PC-9 (cell line): ENCODE measurements around the gene GRB7.

Source experiments
- EZH2 ChIP-seq: fragments of 200-600 bp; sonication (generic); IDR thresholded peaks from 2 replicates; pipeline ENCODE4 v1.8.0; 2017; ENCODE audit warnings: antibody characterized with exemption, low read depth
- TF ChIP-seq, protein P1 (sequence below): fragments of 200-600 bp; sonication (generic); conservative IDR thresholded peaks from 2 replicates; pipeline ENCODE4 v1.6.1; 2017; ENCODE audit warnings: mixed run types, antibody characterized with exemption, mild to moderate bottlenecking, moderate library complexity

DNA sequence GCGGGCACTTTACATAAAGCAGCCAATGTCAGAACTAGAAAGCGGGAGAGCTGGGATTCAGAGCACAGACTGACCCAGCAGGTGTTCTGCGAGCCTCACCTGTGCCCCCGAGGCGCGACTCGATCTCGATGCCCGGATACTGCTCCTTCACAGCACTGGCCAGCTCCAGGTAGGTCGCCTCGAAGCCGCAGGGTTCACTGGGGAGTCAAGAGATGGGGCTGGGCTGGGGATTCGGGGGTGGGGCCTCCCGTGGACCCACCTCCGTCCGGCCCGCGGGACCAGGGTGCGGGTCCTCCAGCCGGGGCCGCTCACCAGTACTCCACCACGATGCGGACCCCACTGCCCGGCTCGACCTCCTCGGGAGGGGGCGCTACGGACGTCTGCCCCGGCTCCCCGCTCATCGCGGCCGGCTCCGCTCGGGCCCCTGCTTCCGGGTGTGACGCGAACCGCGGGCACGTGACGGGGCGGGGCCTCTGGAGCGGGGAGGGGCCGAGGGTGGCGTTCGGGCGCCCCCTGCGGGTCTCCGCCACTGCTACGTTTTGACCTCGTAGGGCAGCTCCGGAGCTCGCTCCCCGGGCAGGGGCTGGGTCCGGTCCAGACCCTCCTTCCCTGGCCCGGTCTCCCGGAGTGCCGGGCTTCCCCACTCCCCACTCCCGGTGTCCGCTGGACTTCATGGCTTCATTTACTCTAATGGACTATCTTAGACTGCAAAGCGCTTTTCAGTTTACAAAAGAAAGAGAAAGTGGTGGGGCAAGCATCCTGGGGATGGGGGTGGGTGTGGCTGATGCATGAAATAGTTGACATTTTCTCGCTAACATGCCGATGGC is 7.4 kb upstream of the GRB7 start, which contains the start of gene MIEN1:
- TF ChIP-seq, protein P1, sequence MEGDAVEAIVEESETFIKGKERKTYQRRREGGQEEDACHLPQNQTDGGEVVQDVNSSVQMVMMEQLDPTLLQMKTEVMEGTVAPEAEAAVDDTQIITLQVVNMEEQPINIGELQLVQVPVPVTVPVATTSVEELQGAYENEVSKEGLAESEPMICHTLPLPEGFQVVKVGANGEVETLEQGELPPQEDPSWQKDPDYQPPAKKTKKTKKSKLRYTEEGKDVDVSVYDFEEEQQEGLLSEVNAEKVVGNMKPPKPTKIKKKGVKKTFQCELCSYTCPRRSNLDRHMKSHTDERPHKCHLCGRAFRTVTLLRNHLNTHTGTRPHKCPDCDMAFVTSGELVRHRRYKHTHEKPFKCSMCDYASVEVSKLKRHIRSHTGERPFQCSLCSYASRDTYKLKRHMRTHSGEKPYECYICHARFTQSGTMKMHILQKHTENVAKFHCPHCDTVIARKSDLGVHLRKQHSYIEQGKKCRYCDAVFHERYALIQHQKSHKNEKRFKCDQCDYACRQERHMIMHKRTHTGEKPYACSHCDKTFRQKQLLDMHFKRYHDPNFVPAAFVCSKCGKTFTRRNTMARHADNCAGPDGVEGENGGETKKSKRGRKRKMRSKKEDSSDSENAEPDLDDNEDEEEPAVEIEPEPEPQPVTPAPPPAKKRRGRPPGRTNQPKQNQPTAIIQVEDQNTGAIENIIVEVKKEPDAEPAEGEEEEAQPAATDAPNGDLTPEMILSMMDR = peak; percentile 88
- no peak for TF ChIP-seq EZH2
